ENCODE results near the gene SLC35G6. TPM values are rescaled to one million over a fixed set of nuclear protein-coding genes. Genes with fewer than 3 reads are reported as not detected.

Gene SLC35G6
- total and polyA plus RNA-seq, 12 donors = 0.24 TPM; not detected in 11

DNA sequence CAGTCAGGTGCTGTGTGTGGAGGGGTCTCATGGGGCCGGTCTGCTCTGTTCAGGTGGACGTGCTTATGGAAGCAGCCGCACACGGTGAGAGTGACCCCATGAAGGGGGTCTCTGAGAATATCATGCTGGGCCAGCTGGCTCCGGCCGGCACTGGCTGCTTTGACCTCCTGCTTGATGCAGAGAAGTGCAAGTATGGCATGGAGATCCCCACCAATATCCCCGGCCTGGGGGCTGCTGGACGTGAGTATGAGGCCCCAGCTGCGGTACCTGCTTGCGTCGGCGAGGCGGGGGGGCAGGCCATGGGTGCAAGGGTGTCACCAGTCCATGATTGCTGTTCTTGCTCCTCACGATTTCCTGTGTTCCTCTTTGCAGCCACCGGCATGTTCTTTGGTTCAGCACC, 30.9 kb downstream of the SLC35G6 start:
- Histone ChIP-seq H3K4me1 (replicated peaks in 1 of 2) (no peaks in the 10 kb centered on the region), H3K36me3 (replicated peaks in 1 of 2) (peaks cover 0 to 74% of the 10 kb centered on the region in 2 donors), H3K9me3 (replicated peaks in 1 of 3) (no peaks in the 10 kb centered on the region), H3K4me3 (no peak overlapping the region), H3K27ac (no peak overlapping the region), H3K27me3 (no peaks in the 10 kb centered on the region)
- TF ChIP-seq, protein P1, sequence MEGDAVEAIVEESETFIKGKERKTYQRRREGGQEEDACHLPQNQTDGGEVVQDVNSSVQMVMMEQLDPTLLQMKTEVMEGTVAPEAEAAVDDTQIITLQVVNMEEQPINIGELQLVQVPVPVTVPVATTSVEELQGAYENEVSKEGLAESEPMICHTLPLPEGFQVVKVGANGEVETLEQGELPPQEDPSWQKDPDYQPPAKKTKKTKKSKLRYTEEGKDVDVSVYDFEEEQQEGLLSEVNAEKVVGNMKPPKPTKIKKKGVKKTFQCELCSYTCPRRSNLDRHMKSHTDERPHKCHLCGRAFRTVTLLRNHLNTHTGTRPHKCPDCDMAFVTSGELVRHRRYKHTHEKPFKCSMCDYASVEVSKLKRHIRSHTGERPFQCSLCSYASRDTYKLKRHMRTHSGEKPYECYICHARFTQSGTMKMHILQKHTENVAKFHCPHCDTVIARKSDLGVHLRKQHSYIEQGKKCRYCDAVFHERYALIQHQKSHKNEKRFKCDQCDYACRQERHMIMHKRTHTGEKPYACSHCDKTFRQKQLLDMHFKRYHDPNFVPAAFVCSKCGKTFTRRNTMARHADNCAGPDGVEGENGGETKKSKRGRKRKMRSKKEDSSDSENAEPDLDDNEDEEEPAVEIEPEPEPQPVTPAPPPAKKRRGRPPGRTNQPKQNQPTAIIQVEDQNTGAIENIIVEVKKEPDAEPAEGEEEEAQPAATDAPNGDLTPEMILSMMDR (IDR thresholded peaks at IDR 0.05) = no peak
- no peak for TF ChIP-seq POLR2A (IDR thresholded peaks at IDR 0.05)
- intact Hi-C loops (cut with DNase I) = no loop called here
- 88 to 95% (median 93%) methylated on average over 2 to 15 of the region's 15 CpGs for WGBS, 4 donors
- no peak for DNase-seq

DNA sequence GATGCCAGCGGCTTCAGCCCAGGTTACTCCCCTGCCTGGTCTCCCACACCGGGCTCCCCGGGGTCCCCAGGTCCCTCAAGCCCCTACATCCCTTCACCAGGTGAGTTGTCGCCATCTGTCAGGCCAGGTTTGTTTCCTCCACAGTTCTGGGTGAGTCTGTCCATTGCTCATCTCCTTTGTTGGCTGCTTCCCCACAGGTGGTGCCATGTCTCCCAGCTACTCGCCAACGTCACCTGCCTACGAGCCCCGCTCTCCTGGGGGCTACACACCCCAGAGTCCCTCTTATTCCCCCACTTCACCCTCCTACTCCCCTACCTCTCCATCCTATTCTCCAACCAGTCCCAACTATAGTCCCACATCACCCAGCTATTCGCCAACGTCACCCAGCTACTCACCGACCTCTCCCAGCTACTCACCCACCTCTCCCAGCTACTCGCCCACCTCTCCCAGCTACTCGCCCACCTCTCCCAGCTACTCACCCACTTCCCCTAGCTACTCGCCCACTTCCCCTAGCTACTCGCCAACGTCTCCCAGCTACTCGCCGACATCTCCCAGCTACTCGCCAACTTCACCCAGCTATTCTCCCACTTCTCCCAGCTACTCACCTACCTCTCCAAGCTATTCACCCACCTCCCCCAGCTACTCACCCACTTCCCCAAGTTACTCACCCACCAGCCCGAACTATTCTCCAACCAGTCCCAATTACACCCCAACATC, 31.7 kb downstream of the SLC35G6 start:
- Histone ChIP-seq H3K9me3 (replicated peaks in 1 of 3) (no peaks in the 10 kb centered on the region), H3K4me3 (no peak overlapping the region), H3K36me3 (replicated peaks in 1 of 2) (peaks cover 0 to 65% of the 10 kb centered on the region in 2 donors), H3K27me3 (no peaks in the 10 kb centered on the region), H3K4me1 (replicated peaks in 1 of 2) (no peaks in the 10 kb centered on the region), H3K27ac (no peak overlapping the region)
- intact Hi-C loops (cut with DNase I) = no loop called here
- 86 to 89% (median 86%) methylated on average over 18 to 20 of the region's 20 CpGs for WGBS, 4 donors
- DNase-seq = no peak
- TF ChIP-seq, protein P1 (IDR thresholded peaks at IDR 0.05) = no peak
- no peak for TF ChIP-seq POLR2A (IDR thresholded peaks at IDR 0.05)

DNA sequence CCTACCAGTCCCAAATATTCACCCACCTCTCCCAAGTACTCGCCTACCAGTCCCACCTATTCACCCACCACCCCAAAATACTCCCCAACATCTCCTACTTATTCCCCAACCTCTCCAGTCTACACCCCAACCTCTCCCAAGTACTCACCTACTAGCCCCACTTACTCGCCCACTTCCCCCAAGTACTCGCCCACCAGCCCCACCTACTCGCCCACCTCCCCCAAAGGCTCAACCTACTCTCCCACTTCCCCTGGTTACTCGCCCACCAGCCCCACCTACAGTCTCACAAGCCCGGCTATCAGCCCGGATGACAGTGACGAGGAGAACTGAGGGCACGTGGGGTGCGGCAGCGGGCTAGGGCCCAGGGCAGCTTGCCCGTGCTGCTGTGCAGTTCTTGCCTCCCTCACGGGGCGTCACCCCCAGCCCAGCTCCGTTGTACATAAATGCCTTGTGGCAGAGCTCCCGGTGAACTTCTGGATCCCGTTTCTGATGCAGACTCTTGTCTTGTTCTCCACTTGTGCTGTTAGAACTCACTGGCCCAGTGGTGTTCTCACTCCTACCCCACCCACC, 32.7 kb downstream of the SLC35G6 start:
- Histone ChIP-seq H3K27me3 (no peaks in the 10 kb centered on the region), H3K4me1 (replicated peaks in 1 of 2) (no peaks in the 10 kb centered on the region), H3K4me3 (no peak overlapping the region), H3K36me3 (replicated peaks in 1 of 2) (peaks cover 0 to 55% of the 10 kb centered on the region in 2 donors), H3K9me3 (replicated peaks in 1 of 3) (no peaks in the 10 kb centered on the region), H3K27ac (no peak overlapping the region)
- DNase-seq = no peak
- WGBS, 4 donors = 68 to 76% (median 70%) methylated on average over 11 to 17 of the region's 17 CpGs
- no peak for TF ChIP-seq POLR2A (IDR thresholded peaks at IDR 0.05)
- TF ChIP-seq, protein P1 (IDR thresholded peaks at IDR 0.05) = no peak
- intact Hi-C loops (cut with DNase I) = no loop called here

DNA sequence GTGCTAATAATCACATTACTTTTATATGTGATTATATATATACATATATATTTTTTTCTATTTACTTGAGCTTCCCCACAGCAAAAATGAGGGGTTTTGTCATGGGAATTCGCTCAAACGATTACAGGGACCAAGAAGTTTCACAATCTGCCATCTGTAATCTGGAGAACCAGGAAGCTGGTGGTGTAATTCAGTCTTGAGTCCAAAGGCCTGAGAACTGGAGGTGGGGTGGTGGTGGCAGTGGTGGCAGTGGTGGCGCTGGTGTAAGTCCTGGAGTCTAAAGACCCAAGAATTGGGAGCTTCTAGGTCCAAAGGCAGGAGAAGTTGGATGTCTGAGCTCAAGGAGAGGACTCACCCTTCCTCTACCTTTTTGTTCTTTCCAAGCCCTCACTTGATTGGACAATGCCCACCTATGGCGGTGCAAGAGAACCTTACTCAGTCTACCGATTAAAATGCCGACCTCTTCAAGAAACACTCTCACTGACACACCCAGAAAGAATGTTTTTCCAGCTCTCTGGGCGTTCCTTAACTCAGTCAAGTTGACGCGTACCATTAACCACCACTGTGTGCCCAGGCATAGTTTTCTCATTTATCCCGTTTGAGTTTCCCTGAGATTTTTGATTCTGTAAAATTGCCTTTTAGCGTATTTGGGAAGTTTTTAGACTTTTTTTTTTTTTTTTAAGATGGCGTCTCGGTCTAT, 34.8 kb downstream of the SLC35G6 start:
- Histone ChIP-seq H3K4me3 (no peak overlapping the region), H3K27ac (no peak overlapping the region), H3K4me1 (replicated peaks in 1 of 2) (no peaks in the 10 kb centered on the region), H3K27me3 (no peaks in the 10 kb centered on the region), H3K36me3 (replicated peaks in 1 of 2) (peaks cover 0 to 34% of the 10 kb centered on the region in 2 donors), H3K9me3 (replicated peaks in 1 of 3) (no peaks in the 10 kb centered on the region)
- TF ChIP-seq, protein P1 (IDR thresholded peaks at IDR 0.05) = no peak
- TF ChIP-seq POLR2A (IDR thresholded peaks at IDR 0.05) = no peak
- DNase-seq = no peak
- intact Hi-C loops (cut with DNase I) = loop anchor here in 1 of 2 donors (5.0 kb wide), 1 partner anchor 46 kb away; the partner anchor contains the start of gene SENP3
- WGBS, 4 donors = 84 to 91% (median 89%) methylated on average over 13 of the region's 13 CpGs
